ENCODE measurements around the gene AGPAT4. TPM values are rescaled to one million over a fixed set of nuclear protein-coding genes. Genes with fewer than 3 reads are reported as not detected.
A peak's percentile ranks its signal among the peaks of the same experiment; 100 is the strongest.

The AGPAT4 gene
- total RNA-seq, 2 donors from 2014 or later: 61.0 to 61.1 TPM

DNA sequence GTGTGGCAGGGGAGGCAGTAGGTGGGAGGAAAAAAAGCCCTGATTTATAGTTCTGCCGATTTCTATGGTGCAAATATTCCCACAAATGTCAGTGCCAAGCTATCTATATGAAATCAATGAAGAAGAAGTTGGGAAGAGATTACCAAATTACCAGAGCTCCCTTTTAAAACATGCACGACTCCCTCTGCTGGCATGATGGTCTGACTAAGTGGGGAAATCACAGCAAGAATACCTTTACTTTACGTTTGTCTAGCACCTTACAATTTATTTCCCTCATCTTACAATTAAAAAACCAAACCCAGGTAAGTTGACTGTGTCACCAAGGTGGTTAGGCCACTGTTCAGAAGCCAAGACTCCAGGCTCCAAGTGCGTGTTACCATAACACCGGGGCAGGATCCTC, 55.6 kb downstream of the AGPAT4 start:
- H3K27ac Mint-ChIP-seq: peak overlapping the region; percentile 59
- 90 to 95% methylated on average over 2 to 5 of the region's 5 CpGs for WGBS, 2 experiments (ENCODE audit: insufficient coverage in 1 of 2, insufficient read length in 1 of 2)
- peaks cover 75% of the 10 kb centered on the region for H3K36me3 ChIP-seq (ENCODE audit: control insufficient read depth, insufficient read depth, low read length)
- no peak overlapping the region for H3K4me3 Mint-ChIP-seq
- peaks cover 87% of the 10 kb centered on the region for H3K36me3 Mint-ChIP-seq (ENCODE audit: low read depth)
- H3K27ac ChIP-seq (ENCODE audit: low read depth, low read length): no peak overlapping the region
- H3K27me3 Mint-ChIP-seq (ENCODE audit: insufficient read depth): no peaks in the 10 kb centered on the region
- no peaks in the 10 kb centered on the region for H3K4me1 Mint-ChIP-seq
- H3K9ac ChIP-seq (ENCODE audit: extremely low read depth, low read length, poor library complexity, severe bottlenecking): no peak overlapping the region
- H3K9me3 ChIP-seq (ENCODE audit: control insufficient read depth, low read length): peaks cover 70% of the 10 kb centered on the region
- no peak overlapping the region for H3K4me3 ChIP-seq (ENCODE audit: low read length)
- H3K9me3 Mint-ChIP-seq: peaks cover 55% of the 10 kb centered on the region
- no peak for DNase-seq
- H3K27me3 ChIP-seq (ENCODE audit: control insufficient read depth, insufficient read depth, low read length, poor library complexity, severe bottlenecking): no peaks in the 10 kb centered on the region
- H3K4me1 ChIP-seq (ENCODE audit: control insufficient read depth, insufficient read depth, low read length): no peaks in the 10 kb centered on the region
- TF ChIP-seq, protein P1, sequence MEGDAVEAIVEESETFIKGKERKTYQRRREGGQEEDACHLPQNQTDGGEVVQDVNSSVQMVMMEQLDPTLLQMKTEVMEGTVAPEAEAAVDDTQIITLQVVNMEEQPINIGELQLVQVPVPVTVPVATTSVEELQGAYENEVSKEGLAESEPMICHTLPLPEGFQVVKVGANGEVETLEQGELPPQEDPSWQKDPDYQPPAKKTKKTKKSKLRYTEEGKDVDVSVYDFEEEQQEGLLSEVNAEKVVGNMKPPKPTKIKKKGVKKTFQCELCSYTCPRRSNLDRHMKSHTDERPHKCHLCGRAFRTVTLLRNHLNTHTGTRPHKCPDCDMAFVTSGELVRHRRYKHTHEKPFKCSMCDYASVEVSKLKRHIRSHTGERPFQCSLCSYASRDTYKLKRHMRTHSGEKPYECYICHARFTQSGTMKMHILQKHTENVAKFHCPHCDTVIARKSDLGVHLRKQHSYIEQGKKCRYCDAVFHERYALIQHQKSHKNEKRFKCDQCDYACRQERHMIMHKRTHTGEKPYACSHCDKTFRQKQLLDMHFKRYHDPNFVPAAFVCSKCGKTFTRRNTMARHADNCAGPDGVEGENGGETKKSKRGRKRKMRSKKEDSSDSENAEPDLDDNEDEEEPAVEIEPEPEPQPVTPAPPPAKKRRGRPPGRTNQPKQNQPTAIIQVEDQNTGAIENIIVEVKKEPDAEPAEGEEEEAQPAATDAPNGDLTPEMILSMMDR (conservative IDR thresholded peaks at IDR 0.05): peak; percentile 49

DNA sequence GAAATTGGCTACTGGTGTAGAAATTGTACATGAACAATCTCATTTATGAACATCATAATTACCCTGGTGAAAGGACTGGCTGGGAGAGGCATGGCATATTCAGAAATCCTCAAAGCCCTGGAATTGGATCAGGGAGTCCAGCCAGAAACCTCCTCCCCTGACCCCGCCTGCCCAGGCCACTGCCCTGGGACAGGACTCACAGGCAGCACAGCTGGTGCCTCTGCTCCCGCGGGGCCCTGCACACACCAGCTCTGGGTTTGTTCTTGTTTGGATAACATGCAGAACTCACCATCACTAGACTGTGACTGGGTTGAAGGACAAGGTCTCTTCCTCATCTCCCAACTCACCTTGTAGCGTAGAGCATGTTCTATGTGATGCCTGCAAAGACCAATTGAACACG, 56.2 kb downstream of the AGPAT4 start:
- Mint-ChIP-seq H3K36me3 (ENCODE audit: low read depth) (peaks cover 88% of the 10 kb centered on the region), H3K4me3 (no peak overlapping the region), H3K4me1 (no peaks in the 10 kb centered on the region), H3K27me3 (ENCODE audit: insufficient read depth) (no peaks in the 10 kb centered on the region), H3K27ac (no peak overlapping the region), H3K9me3 (peaks cover 61% of the 10 kb centered on the region)
- TF ChIP-seq, protein P1 (conservative IDR thresholded peaks at IDR 0.05): no peak
- DNase-seq: no peak
- no peak overlapping the region for H3K9ac ChIP-seq (ENCODE audit: extremely low read depth, low read length, poor library complexity, severe bottlenecking)
- H3K9me3 ChIP-seq (ENCODE audit: control insufficient read depth, low read length): peaks cover 76% of the 10 kb centered on the region
- no peaks in the 10 kb centered on the region for H3K27me3 ChIP-seq (ENCODE audit: control insufficient read depth, insufficient read depth, low read length, poor library complexity, severe bottlenecking)
- H3K4me1 ChIP-seq (ENCODE audit: control insufficient read depth, insufficient read depth, low read length): no peaks in the 10 kb centered on the region
- WGBS, 2 experiments (ENCODE audit: insufficient coverage in 1 of 2, insufficient read length in 1 of 2): 93 to 95% methylated on average over 3 to 5 of the region's 5 CpGs
- peaks cover 75% of the 10 kb centered on the region for H3K36me3 ChIP-seq (ENCODE audit: control insufficient read depth, insufficient read depth, low read length)
- H3K4me3 ChIP-seq (ENCODE audit: low read length): no peak overlapping the region
- no peak overlapping the region for H3K27ac ChIP-seq (ENCODE audit: low read depth, low read length)

DNA sequence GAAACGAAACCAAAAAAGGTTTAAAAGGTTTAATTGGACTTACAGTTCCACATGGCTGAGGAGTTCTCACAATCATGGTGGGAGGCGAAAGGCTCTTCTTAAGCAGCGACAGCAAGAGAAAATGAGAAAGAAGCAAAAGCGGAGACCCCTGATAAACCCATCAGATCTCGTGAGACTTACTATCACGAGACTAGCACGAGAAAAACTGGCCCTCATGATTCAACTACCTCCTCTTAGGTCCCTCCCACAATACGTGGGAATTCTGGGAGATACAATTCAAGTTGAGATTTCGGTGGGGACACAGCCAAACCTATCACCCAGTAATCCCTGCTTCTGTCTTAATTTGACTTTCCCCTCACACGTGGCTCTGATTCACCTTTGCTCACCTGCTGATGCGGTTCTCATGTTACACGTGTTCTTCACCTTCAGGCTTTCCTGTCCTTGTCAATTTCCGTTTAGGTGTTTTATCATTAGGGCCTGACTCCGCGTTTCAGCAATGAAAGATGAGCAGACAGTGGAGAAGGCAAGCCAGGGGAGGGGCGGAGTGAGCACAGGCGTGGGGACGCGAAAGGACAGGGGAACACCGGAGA, 57.1 kb downstream of the AGPAT4 start:
- Mint-ChIP-seq H3K9me3 (peaks cover 70% of the 10 kb centered on the region), H3K4me3 (no peak overlapping the region), H3K4me1 (no peaks in the 10 kb centered on the region), H3K27ac (no peak overlapping the region), H3K36me3 (ENCODE audit: low read depth) (peaks cover 86% of the 10 kb centered on the region), H3K27me3 (ENCODE audit: insufficient read depth) (no peaks in the 10 kb centered on the region)
- H3K4me3 ChIP-seq (ENCODE audit: low read length): no peak overlapping the region
- TF ChIP-seq, protein P1 (conservative IDR thresholded peaks at IDR 0.05): no peak
- no peak overlapping the region for H3K9ac ChIP-seq (ENCODE audit: extremely low read depth, low read length, poor library complexity, severe bottlenecking)
- DNase-seq: no peak
- no peak overlapping the region for H3K27ac ChIP-seq (ENCODE audit: low read depth, low read length)
- peaks cover 77% of the 10 kb centered on the region for H3K36me3 ChIP-seq (ENCODE audit: control insufficient read depth, insufficient read depth, low read length)
- no peaks in the 10 kb centered on the region for H3K4me1 ChIP-seq (ENCODE audit: control insufficient read depth, insufficient read depth, low read length)
- peaks cover 85% of the 10 kb centered on the region for H3K9me3 ChIP-seq (ENCODE audit: control insufficient read depth, low read length)
- H3K27me3 ChIP-seq (ENCODE audit: control insufficient read depth, insufficient read depth, low read length, poor library complexity, severe bottlenecking): no peaks in the 10 kb centered on the region
- 95 to 96% methylated on average over 13 to 20 of the region's 20 CpGs for WGBS, 2 experiments (ENCODE audit: insufficient coverage in 1 of 2, insufficient read length in 1 of 2)
